Measurements from ENCODE around the gene OR13A1.
"Not testable (repeated sequence)": the region's sequence is repeated elsewhere in the genome, so short reads cannot be mapped to it uniquely, and the experiment has no call there.

OR13A1 gene

GRCh38 chr10:45319702-45320101 lies 4.3 kb upstream of the OR13A1 start:
- peaks cover 6% of the 10 kb centered on the region for H3K27me3 Mint-ChIP-seq (ENCODE audit: low read depth)
- H3K4me1 Mint-ChIP-seq (ENCODE audit: low read depth), result no peaks in the 10 kb centered on the region
- no peak overlapping the region for H3K27ac Mint-ChIP-seq
- DNase-seq (ENCODE audit: low spot score), result no peak
- no peaks in the 10 kb centered on the region for H3K9me3 Mint-ChIP-seq
- no peak overlapping the region for H3K4me3 Mint-ChIP-seq
- H3K36me3 Mint-ChIP-seq (ENCODE audit: low read depth), result no peaks in the 10 kb centered on the region

- no peak for DNase-seq (ENCODE audit: low spot score)
- H3K4me1 Mint-ChIP-seq (ENCODE audit: low read depth), result no peaks in the 10 kb centered on the region
- H3K9me3 Mint-ChIP-seq, result peaks cover 10% of the 10 kb centered on the region
- peaks cover 14% of the 10 kb centered on the region for H3K27me3 Mint-ChIP-seq (ENCODE audit: low read depth)
- H3K4me3 Mint-ChIP-seq, result no peak overlapping the region
- H3K36me3 Mint-ChIP-seq (ENCODE audit: low read depth), result no peaks in the 10 kb centered on the region
- H3K27ac Mint-ChIP-seq, result no peak overlapping the region
Measured at GRCh38 chr10:45313264-45313873, 2.0 kb downstream of the OR13A1 start.

- no peaks in the 10 kb centered on the region for H3K4me1 Mint-ChIP-seq (ENCODE audit: low read depth)
- no peaks in the 10 kb centered on the region for H3K36me3 Mint-ChIP-seq (ENCODE audit: low read depth)
- no peak overlapping the region for H3K27ac Mint-ChIP-seq
- peaks cover 11% of the 10 kb centered on the region for H3K27me3 Mint-ChIP-seq (ENCODE audit: low read depth)
- H3K9me3 Mint-ChIP-seq, result peaks cover 10% of the 10 kb centered on the region
- no peak for DNase-seq (ENCODE audit: low spot score)
- H3K4me3 Mint-ChIP-seq, result no peak overlapping the region
Measured at GRCh38 chr10:45308707-45309106, 6.7 kb downstream of the OR13A1 start.

GRCh38 chr10:45302573-45302972 lies 12.8 kb downstream of the OR13A1 start:
- H3K27ac Mint-ChIP-seq, result no peak overlapping the region
- no peaks in the 10 kb centered on the region for H3K9me3 Mint-ChIP-seq
- peaks cover 6% of the 10 kb centered on the region for H3K4me1 Mint-ChIP-seq (ENCODE audit: low read depth)
- no peak overlapping the region for H3K4me3 Mint-ChIP-seq
- H3K36me3 Mint-ChIP-seq (ENCODE audit: low read depth), result no peaks in the 10 kb centered on the region
- DNase-seq (ENCODE audit: low spot score), result no peak
- H3K27me3 Mint-ChIP-seq (ENCODE audit: low read depth), result peaks cover 11% of the 10 kb centered on the region

GRCh38 chr10:45298341-45298955 lies 17.0 kb downstream of the OR13A1 start:
- not testable (repeated sequence) for H3K4me1 Mint-ChIP-seq (ENCODE audit: low read depth); H3K4me3 Mint-ChIP-seq; DNase-seq (ENCODE audit: low spot score); H3K27me3 Mint-ChIP-seq (ENCODE audit: low read depth); H3K27ac Mint-ChIP-seq; H3K9me3 Mint-ChIP-seq; H3K36me3 Mint-ChIP-seq (ENCODE audit: low read depth)

- no peak overlapping the region for H3K4me3 Mint-ChIP-seq
- no peaks in the 10 kb centered on the region for H3K36me3 Mint-ChIP-seq (ENCODE audit: low read depth)
- H3K27ac Mint-ChIP-seq, result no peak overlapping the region
- no peak for DNase-seq (ENCODE audit: low spot score)
- no peaks in the 10 kb centered on the region for H3K9me3 Mint-ChIP-seq
- peaks cover 6% of the 10 kb centered on the region for H3K4me1 Mint-ChIP-seq (ENCODE audit: low read depth)
- peaks cover 9% of the 10 kb centered on the region for H3K27me3 Mint-ChIP-seq (ENCODE audit: low read depth)
Measured at GRCh38 chr10:45294681-45295080, 20.7 kb downstream of the OR13A1 start.

- Mint-ChIP-seq H3K36me3 (ENCODE audit: low read depth) (no peaks in the 10 kb centered on the region), H3K27me3 (ENCODE audit: low read depth) (peaks cover 18% of the 10 kb centered on the region), H3K4me3 (no peak overlapping the region), H3K9me3 (no peaks in the 10 kb centered on the region), H3K27ac (no peak overlapping the region), H3K4me1 (ENCODE audit: low read depth) (no peaks in the 10 kb centered on the region)
- DNase-seq (ENCODE audit: low spot score), result no peak
Measured at GRCh38 chr10:45286980-45287379, 28.4 kb downstream of the OR13A1 start.

GRCh38 chr10:45282061-45282460 lies 33.3 kb downstream of the OR13A1 start:
- no peaks in the 10 kb centered on the region for H3K9me3 Mint-ChIP-seq
- peaks cover 17% of the 10 kb centered on the region for H3K27me3 Mint-ChIP-seq (ENCODE audit: low read depth)
- no peaks in the 10 kb centered on the region for H3K4me1 Mint-ChIP-seq (ENCODE audit: low read depth)
- H3K4me3 Mint-ChIP-seq, result no peak overlapping the region
- no peaks in the 10 kb centered on the region for H3K36me3 Mint-ChIP-seq (ENCODE audit: low read depth)
- DNase-seq (ENCODE audit: low spot score), result no peak
- H3K27ac Mint-ChIP-seq, result no peak overlapping the region

GRCh38 chr10:45280113-45280760 lies 35.2 kb downstream of the OR13A1 start:
- peaks cover 16% of the 10 kb centered on the region for H3K27me3 Mint-ChIP-seq (ENCODE audit: low read depth)
- no peak overlapping the region for H3K27ac Mint-ChIP-seq
- H3K9me3 Mint-ChIP-seq, result no peaks in the 10 kb centered on the region
- DNase-seq (ENCODE audit: low spot score), result no peak
- no peaks in the 10 kb centered on the region for H3K4me1 Mint-ChIP-seq (ENCODE audit: low read depth)
- no peaks in the 10 kb centered on the region for H3K36me3 Mint-ChIP-seq (ENCODE audit: low read depth)
- H3K4me3 Mint-ChIP-seq, result no peak overlapping the region

- DNase-seq (ENCODE audit: low spot score), result no peak
- no peaks in the 10 kb centered on the region for H3K9me3 Mint-ChIP-seq
- no peaks in the 10 kb centered on the region for H3K4me1 Mint-ChIP-seq (ENCODE audit: low read depth)
- H3K36me3 Mint-ChIP-seq (ENCODE audit: low read depth), result no peaks in the 10 kb centered on the region
- H3K27me3 Mint-ChIP-seq (ENCODE audit: low read depth), result peaks cover 18% of the 10 kb centered on the region
- H3K4me3 Mint-ChIP-seq, result no peak overlapping the region
- no peak overlapping the region for H3K27ac Mint-ChIP-seq
Measured at GRCh38 chr10:45279682-45280081, 35.7 kb downstream of the OR13A1 start.

- Mint-ChIP-seq H3K27me3 (ENCODE audit: low read depth) (peaks cover 22% of the 10 kb centered on the region), H3K4me1 (ENCODE audit: low read depth) (no peaks in the 10 kb centered on the region), H3K4me3 (no peak overlapping the region), H3K9me3 (no peaks in the 10 kb centered on the region), H3K36me3 (ENCODE audit: low read depth) (no peaks in the 10 kb centered on the region), H3K27ac (no peak overlapping the region)
- DNase-seq (ENCODE audit: low spot score), result no peak
Measured at GRCh38 chr10:45278860-45279498, 36.4 kb downstream of the OR13A1 start.

- not testable (repeated sequence) for H3K9me3 Mint-ChIP-seq; H3K36me3 Mint-ChIP-seq (ENCODE audit: low read depth); H3K27ac Mint-ChIP-seq; H3K4me1 Mint-ChIP-seq (ENCODE audit: low read depth); H3K4me3 Mint-ChIP-seq; DNase-seq (ENCODE audit: low spot score)
- H3K27me3 Mint-ChIP-seq (ENCODE audit: low read depth), result peaks cover 21% of the 10 kb centered on the region
Measured at GRCh38 chr10:45276146-45276545, 39.3 kb downstream of the OR13A1 start.

GRCh38 chr10:45274364-45274763 lies 41.0 kb downstream of the OR13A1 start:
- no peak overlapping the region for H3K4me3 Mint-ChIP-seq
- peaks cover 31% of the 10 kb centered on the region for H3K27me3 Mint-ChIP-seq (ENCODE audit: low read depth)
- no peaks in the 10 kb centered on the region for H3K9me3 Mint-ChIP-seq
- no peak for DNase-seq (ENCODE audit: low spot score)
- no peaks in the 10 kb centered on the region for H3K36me3 Mint-ChIP-seq (ENCODE audit: low read depth)
- peaks cover 2% of the 10 kb centered on the region for H3K4me1 Mint-ChIP-seq (ENCODE audit: low read depth)
- no peak overlapping the region for H3K27ac Mint-ChIP-seq

GRCh38 chr10:45267777-45268176 lies 47.6 kb downstream of the OR13A1 start:
- H3K9me3 Mint-ChIP-seq; DNase-seq (ENCODE audit: low spot score); H3K4me1 Mint-ChIP-seq (ENCODE audit: low read depth); H3K36me3 Mint-ChIP-seq (ENCODE audit: low read depth); H3K27ac Mint-ChIP-seq; H3K4me3 Mint-ChIP-seq: not testable (repeated sequence)
- peaks cover 48% of the 10 kb centered on the region for H3K27me3 Mint-ChIP-seq (ENCODE audit: low read depth)

All from T-helper 2 cell treated with Interferon-gamma antibody and Interleukin-4, amounts not matched to agents 5 μg/mL and 100 μg/mL, for 36 hours (primary cell).